ENCODE measurements around the gene ERMP1. TPM values are rescaled to one million over a fixed set of nuclear protein-coding genes. Genes with fewer than 3 reads are reported as not detected.

ERMP1 gene, protein sequence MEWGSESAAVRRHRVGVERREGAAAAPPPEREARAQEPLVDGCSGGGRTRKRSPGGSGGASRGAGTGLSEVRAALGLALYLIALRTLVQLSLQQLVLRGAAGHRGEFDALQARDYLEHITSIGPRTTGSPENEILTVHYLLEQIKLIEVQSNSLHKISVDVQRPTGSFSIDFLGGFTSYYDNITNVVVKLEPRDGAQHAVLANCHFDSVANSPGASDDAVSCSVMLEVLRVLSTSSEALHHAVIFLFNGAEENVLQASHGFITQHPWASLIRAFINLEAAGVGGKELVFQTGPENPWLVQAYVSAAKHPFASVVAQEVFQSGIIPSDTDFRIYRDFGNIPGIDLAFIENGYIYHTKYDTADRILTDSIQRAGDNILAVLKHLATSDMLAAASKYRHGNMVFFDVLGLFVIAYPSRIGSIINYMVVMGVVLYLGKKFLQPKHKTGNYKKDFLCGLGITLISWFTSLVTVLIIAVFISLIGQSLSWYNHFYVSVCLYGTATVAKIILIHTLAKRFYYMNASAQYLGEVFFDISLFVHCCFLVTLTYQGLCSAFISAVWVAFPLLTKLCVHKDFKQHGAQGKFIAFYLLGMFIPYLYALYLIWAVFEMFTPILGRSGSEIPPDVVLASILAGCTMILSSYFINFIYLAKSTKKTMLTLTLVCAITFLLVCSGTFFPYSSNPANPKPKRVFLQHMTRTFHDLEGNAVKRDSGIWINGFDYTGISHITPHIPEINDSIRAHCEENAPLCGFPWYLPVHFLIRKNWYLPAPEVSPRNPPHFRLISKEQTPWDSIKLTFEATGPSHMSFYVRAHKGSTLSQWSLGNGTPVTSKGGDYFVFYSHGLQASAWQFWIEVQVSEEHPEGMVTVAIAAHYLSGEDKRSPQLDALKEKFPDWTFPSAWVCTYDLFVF
- total RNA-seq = 6.9 and 8.5 TPM in 2 replicates

DNA sequence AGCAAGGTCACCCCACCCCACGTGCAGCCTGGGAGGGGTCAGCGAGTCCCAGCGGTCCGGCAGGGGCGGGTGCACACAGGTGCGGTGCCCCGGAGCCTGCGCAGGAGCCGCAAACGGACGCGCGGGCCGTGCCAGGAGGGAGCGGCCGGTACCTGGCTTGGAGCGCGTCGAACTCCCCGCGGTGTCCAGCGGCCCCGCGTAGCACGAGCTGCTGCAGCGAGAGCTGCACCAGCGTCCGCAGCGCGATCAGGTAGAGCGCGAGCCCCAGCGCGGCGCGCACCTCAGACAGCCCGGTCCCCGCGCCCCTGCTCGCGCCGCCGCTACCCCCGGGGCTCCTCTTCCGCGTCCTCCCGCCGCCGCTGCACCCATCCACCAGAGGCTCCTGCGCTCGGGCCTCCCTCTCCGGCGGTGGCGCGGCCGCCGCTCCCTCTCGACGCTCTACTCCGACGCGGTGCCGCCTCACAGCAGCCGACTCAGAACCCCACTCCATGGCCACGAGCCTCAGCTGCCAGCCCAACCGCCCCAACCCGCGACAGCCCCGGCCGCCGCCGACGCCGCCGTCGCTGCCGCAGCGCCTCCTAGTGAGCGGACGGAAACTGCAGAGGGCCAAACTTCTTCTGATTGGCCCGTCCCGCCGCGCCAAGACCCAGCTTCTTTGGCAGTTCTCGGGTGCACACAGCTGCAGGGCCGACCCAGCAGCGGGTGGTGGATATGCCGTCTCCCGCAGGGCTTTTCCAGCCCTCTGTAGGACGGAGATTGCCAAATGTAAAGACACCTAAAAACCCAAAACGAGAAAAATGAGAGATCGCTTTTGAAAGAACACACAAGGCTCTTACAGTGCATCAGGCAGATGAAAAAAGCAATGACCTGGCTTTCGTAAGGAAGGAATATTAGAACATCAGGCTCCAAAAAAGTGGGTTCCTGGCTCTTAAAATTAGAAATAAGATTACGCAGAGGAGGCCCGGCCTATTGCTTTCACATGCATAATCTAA, at the start of gene ERMP1:
ERMP1 (minus strand) TSS at position 580 of the 992 bp plus-strand sequence; CDS start at position 490, 90 bp downstream.

Other genes starting within 250 kb of the ERMP1 start
- 23.7 and 45.3 TPM in 2 replicates for gene RIC1, start 204.0 kb downstream of the ERMP1 start, total RNA-seq
- not detected in 2 replicates for gene MLANA, start 57.8 kb upstream of the ERMP1 start, total RNA-seq
- gene RANBP6, start 182.5 kb upstream of the ERMP1 start, total RNA-seq = 7.1 and 12.8 TPM in 2 replicates

Measured in pericardium fibroblast (primary cell).